ENCODE data around the gene OR2T8. TPM values are rescaled to one million over a fixed set of nuclear protein-coding genes. Genes with fewer than 3 reads are reported as not detected.
"Not testable (repeated sequence)": the region's sequence is repeated elsewhere in the genome, so short reads cannot be mapped to it uniquely, and the experiment has no call there.

Gene OR2T8
- total RNA-seq, 2 donors from 2014 or later, result not detected

DNA sequence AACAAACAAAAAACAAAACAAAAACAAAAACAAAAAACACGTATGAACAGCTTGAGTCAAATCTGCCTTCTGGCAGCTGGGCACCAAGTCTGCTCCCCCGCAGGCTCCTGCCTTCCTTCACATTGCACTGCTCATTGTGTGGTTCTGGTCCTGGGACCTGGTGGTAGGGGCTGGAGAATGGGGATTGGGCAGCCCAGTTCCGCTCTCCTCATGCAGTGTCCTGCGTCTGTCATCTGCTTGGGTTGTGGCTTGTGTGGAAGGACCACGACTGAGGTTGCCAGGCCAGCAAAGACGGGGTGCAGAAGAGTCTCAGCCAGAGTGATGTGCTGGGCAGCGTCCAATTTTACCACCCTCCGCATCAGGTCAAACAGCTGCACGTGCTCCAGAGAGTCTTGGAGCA lies 15.7 kb downstream of the OR2T8 start:
- H3K27ac ChIP-seq, result no peak overlapping the region
- no peaks in the 10 kb centered on the region for H3K9me3 ChIP-seq
- TF ChIP-seq CTCF (IDR thresholded peaks at IDR 0.05) (no peak), POLR2AphosphoS5 (IDR thresholded peaks at IDR 0.05) (no peak), POLR2A (IDR thresholded peaks at IDR 0.05) (no peak)
- WGBS, result 93% methylated on average over 9 of the region's 9 CpGs
- no peaks in the 10 kb centered on the region for H3K27me3 ChIP-seq (replicated peaks; ENCODE audit: insufficient read depth)
- no peak for DNase-seq (ENCODE audit: low spot score)
- no peaks in the 10 kb centered on the region for H3K4me1 ChIP-seq (replicated peaks)
- intact Hi-C loops (cut with DNase I), result no loop called here
- no peak overlapping the region for H3K4me3 ChIP-seq
- H3K36me3 ChIP-seq, result no peaks in the 10 kb centered on the region

GRCh38 chr1:247936415-247936814 lies 16.4 kb downstream of the OR2T8 start:
- TF ChIP-seq POLR2AphosphoS5 (IDR thresholded peaks at IDR 0.05) (no peak), POLR2A (IDR thresholded peaks at IDR 0.05) (no peak), CTCF (IDR thresholded peaks at IDR 0.05) (no peak)
- Histone ChIP-seq H3K27me3 (replicated peaks; ENCODE audit: insufficient read depth) (no peaks in the 10 kb centered on the region), H3K27ac (no peak overlapping the region), H3K9me3 (no peaks in the 10 kb centered on the region), H3K4me3 (no peak overlapping the region), H3K4me1 (replicated peaks) (no peaks in the 10 kb centered on the region), H3K36me3 (no peaks in the 10 kb centered on the region)
- DNase-seq (ENCODE audit: low spot score), result no peak
- WGBS, result 90% methylated on average over 18 of the region's 18 CpGs
- intact Hi-C loops (cut with DNase I), result no loop called here

DNA sequence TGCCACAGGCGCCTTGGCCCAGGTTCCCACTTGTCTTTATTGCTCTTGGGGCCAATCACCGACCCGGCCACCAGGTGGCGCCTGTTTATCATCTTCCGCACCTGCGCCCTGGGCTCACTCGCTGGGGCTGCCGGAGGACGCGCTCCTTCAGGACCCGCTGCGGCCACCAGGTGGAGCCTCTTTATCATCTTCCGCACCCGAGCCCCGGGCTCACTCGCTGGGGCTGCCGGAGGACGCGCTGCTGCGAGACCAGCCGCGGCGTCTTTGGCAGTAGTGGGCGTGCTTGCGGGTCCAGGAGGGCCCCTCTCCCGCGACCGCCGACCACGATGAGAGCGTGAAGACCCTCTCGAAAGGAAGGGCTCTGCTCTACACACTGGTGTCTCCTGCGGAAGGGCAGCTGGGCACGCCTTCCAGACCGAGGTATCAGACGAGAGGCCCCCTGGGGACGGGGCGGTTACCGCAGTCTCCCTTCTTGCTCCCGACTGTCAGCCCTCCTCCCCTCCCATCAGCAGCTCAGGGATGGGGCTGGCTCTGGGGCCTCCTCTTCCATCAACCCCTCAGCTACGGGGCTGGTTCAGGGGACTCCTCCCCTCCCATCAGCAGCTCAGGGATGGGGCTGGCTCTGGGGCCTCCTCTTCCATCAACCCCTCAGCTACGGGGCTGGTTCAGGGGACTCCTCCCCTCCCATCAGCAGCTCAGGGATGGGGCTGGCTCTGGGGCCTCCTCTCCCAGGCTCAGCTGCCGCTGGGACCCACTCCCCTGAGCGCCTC lies 17.1 kb downstream of the OR2T8 start:
- TF ChIP-seq CTCF (IDR thresholded peaks at IDR 0.05) (peak in 3 of 4 experiments; percentile 42 to 74 (median 62)), POLR2AphosphoS5 (IDR thresholded peaks at IDR 0.05) (peak; percentile 22)
- peak; percentile 35 for DNase-seq (ENCODE audit: low spot score)
- intact Hi-C loops (cut with DNase I); H3K4me1 ChIP-seq (replicated peaks); H3K36me3 ChIP-seq; H3K9me3 ChIP-seq; H3K27me3 ChIP-seq (replicated peaks; ENCODE audit: insufficient read depth); H3K27ac ChIP-seq: not testable (repeated sequence)
- H3K4me3 ChIP-seq, result peak overlapping the region; percentile 11 to 25
- 19% methylated on average over 41 of the region's 44 CpGs for WGBS

DNA sequence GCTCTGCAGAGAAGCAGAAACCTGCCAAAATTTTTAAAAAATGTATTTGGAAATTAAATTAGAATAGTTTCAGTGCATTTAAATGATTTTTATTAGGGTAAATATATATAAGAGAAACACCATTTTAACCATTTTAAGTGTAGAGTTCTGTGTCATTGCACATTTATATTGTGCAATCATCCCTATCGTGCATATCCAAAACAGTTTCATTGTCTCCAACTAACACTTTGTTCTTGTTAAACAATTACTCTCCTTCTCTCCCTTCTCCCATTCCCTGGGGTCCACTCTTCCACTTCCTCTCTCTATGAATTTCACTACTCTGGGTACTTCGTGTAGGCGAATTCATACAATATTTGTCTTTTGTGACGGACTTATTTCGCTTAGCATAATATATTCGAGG lies 22.6 kb downstream of the OR2T8 start:
- no peaks in the 10 kb centered on the region for H3K36me3 ChIP-seq
- H3K27me3 ChIP-seq (replicated peaks; ENCODE audit: insufficient read depth), result no peaks in the 10 kb centered on the region
- no peak overlapping the region for H3K27ac ChIP-seq
- no peak for DNase-seq (ENCODE audit: low spot score)
- 89% methylated on average over 6 of the region's 6 CpGs for WGBS
- intact Hi-C loops (cut with DNase I), result no loop called here
- H3K4me1 ChIP-seq (replicated peaks), result no peaks in the 10 kb centered on the region
- TF ChIP-seq POLR2A (IDR thresholded peaks at IDR 0.05), result no peak
- TF ChIP-seq POLR2AphosphoS5 (IDR thresholded peaks at IDR 0.05), result no peak
- no peak for TF ChIP-seq CTCF (IDR thresholded peaks at IDR 0.05)
- no peaks in the 10 kb centered on the region for H3K9me3 ChIP-seq
- no peak overlapping the region for H3K4me3 ChIP-seq

DNA sequence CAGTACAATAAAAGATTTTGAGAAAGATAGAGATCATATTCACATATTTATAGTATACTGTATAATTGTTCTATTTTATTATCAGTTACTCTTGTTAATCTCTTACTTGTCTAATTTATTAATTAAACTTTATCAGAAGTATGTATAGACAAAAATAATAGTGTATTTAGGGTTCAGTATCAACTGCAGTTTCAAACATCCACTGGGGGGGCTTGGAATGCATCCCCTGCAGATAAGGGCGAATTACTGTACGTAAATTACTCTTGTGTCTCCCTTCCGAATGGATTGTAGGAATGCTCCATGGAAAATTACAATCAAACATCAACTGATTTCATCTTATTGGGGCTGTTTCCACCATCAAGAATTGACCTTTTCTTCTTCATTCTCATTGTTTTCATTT lies 28.5 kb downstream of the OR2T8 start, which contains the start of gene OR2L8:
Gene OR2L8, plus strand, starts transcription at position 301 of the 400 bp plus-strand sequence. Its CDS starts 0 bp downstream, at position 301.
- intact Hi-C loops (cut with DNase I), result no loop called here
- no peaks in the 10 kb centered on the region for H3K27me3 ChIP-seq (replicated peaks; ENCODE audit: insufficient read depth)
- no peak for TF ChIP-seq POLR2AphosphoS5 (IDR thresholded peaks at IDR 0.05)
- TF ChIP-seq POLR2A (IDR thresholded peaks at IDR 0.05), result no peak
- TF ChIP-seq CTCF (IDR thresholded peaks at IDR 0.05), result no peak
- H3K36me3 ChIP-seq, result no peaks in the 10 kb centered on the region
- WGBS, result 92% methylated on average over 3 of the region's 3 CpGs
- H3K4me1 ChIP-seq (replicated peaks), result no peaks in the 10 kb centered on the region
- no peak within 1 kb of the TSS for H3K27ac ChIP-seq
- DNase-seq (ENCODE audit: low spot score), result no peak
- H3K4me3 ChIP-seq, result no peak within 1 kb of the TSS
- no peaks in the 10 kb centered on the region for H3K9me3 ChIP-seq
